GM18858 (cell line): ENCODE measurements around the gene ARHGEF11.
"Not testable (repeated sequence)": the region's sequence is repeated elsewhere in the genome, so short reads cannot be mapped to it uniquely, and the experiment has no call there.

Experiments
- ATAC-seq: cut with Tn5 transposase; IDR thresholded peaks from one replicate; pipeline ENCODE4 v1.9.1; 2021; ENCODE audit not compliant: unreplicated experiment

Gene ARHGEF11

GRCh38 chr1:157055729-157056128, 10.2 kb upstream of the ARHGEF11 start:
- not testable (repeated sequence) for ATAC-seq

GRCh38 chr1:157050836-157051235, 5.3 kb upstream of the ARHGEF11 start:
- no peak for ATAC-seq

DNA sequence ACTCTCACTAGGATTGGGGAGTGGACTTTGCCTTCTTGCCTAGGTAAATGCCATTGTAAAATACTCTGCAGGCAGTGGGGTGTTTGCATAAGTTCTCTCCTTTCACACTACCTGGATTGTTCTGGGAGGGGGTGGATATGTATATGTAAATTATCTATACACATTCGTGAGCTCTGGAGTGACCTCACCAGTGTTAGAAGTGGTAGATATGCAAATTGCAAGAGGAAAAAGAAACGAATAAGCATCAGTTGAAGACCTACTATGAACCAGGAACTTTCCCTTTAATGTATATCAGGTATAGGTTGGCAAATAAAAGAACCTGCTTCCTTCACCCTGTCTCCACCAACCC, 1.5 kb upstream of the ARHGEF11 start:
- ATAC-seq, result no peak

- ATAC-seq, result no peak
Measured at GRCh38 chr1:157044326-157044725, 1.2 kb downstream of the ARHGEF11 start.

GRCh38 chr1:157043685-157044084, 1.9 kb downstream of the ARHGEF11 start:
- no peak for ATAC-seq

GRCh38 chr1:157042846-157043245, 2.7 kb downstream of the ARHGEF11 start:
- no peak for ATAC-seq

DNA sequence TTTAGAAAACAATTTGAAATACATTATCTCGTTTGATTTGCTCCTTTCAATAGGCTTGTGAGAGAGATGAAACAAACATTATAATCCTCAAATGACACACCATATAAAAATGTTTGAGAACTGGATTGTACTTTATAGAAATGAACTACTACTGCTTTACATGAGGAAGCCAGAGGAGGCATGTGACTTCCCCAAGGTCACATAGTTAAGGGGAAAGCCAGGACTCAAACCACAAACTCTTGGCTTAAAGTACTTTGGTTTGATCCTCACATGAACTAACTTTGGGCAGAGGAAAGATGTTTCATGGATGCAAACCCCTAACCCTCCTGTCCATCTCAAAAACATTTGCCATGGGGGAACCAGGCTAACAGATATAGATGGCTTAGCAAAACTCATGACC, 4.7 kb downstream of the ARHGEF11 start:
- no peak for ATAC-seq

DNA sequence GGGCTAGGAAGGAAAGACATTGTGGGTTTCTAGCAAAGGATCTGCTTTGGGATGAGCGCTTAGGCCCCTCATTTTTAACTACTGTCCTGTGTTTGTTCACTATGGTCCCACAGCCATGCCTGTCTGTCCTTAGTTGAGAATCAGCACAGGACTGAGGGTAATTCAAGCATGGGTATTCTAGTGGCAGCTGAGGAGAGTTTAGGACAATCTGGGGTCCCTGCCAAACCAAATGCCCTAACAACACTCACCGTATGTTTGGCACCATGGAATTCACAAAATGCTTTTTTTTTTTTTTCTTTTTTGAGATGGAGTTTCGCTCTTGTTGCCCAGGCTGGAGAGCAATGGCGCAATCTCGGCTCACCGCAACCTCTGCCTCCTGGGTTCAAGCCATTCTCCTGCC, 10.4 kb downstream of the ARHGEF11 start:
- no peak for ATAC-seq

DNA sequence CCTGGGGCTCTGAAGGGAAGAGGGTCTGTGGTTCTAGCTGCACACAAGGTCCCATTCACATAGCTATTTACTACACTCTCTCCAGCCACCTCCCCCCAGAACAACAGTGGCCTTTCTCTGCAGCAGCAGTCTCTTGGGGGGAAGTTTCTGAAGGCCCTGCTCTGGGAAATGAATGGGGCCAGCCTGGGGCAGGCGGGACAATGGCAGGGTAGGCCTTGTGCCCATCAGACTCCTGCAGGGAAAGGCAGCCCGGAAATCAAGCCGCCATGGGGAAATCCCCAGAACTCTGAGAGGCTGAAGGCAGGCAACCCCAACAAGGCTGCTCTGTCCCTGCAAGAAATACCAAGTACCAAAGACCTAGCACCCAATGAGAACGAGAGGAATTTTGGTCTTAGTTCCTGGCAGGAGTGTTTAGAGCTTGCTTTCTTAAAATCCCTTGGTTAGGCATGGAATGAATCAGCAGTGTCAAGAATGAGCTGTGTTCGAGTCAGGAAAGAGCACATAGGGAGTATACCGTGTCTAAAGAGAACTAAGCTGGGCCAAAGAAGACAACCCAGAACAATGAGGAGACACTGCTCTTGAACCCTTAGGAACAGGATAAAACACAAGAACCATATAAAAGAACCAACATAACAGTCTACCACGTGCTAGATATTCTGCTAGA, 11.3 kb downstream of the ARHGEF11 start:
- ATAC-seq, result no peak

GRCh38 chr1:157033357-157033876, 12.1 kb downstream of the ARHGEF11 start:
- ATAC-seq, result no peak

DNA sequence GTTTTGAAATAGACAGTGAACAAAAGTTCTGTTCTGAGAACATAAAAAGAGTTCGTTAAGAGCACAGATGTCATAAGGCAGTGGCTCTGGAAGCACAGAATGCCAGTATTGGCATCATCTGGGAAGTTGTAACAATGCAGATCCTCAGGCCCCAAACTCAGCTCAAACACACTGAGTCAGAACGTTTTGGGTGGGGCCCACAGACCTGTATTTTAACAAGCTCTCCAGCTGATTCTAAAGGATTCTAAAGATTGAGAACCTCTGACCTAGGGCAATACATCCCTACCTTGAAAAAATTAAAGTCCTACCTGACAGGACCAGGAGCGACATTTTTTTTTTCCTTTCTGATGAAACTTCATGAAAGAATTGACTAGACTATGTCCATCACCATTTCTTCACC, 13.2 kb downstream of the ARHGEF11 start:
- ATAC-seq, result no peak

- no peak for ATAC-seq
Measured at GRCh38 chr1:157030728-157031127, 14.8 kb downstream of the ARHGEF11 start.

GRCh38 chr1:157028674-157029073, 16.9 kb downstream of the ARHGEF11 start:
- ATAC-seq, result no peak

GRCh38 chr1:157025856-157026255, 19.7 kb downstream of the ARHGEF11 start:
- ATAC-seq, result no peak

DNA sequence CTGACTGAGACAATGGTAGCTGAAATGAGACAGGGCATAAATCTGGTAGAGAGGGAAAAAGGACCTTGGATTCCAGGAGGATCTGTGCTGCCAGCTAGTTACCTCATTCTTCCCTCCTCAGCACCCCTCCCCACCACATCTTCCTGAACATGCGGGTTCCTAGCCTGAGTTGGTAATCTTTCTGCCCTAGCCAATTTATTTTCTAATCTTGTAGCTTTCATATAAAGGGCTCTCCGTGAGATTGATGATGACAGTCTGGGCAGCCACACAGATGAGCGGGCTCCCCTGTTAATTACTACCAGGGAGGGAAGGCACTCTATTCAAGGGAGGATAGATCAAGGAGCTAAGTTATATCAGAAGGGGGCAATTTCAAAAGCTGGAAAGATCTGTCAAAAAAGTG, 20.2 kb downstream of the ARHGEF11 start:
- no peak for ATAC-seq

- no peak for ATAC-seq
Measured at GRCh38 chr1:157021688-157022087, 23.9 kb downstream of the ARHGEF11 start.

DNA sequence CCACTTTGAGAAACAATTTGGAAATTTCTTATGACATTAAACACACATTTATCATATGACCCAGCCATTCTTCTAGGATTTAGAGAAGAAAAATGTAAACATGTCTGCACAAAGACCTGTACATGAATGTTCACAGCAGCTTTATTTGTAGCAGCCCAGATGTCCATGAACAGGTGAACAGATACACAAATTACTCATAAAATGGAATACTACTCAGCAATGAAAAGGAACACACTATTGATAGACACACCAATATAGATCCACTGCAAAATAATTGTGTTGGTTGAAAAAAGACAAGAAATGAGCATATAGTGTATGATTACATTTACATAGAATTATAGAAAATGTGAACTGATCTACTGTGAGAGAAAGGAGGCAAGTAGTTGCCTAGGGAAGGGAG, 26.1 kb downstream of the ARHGEF11 start:
- ATAC-seq, result no peak

DNA sequence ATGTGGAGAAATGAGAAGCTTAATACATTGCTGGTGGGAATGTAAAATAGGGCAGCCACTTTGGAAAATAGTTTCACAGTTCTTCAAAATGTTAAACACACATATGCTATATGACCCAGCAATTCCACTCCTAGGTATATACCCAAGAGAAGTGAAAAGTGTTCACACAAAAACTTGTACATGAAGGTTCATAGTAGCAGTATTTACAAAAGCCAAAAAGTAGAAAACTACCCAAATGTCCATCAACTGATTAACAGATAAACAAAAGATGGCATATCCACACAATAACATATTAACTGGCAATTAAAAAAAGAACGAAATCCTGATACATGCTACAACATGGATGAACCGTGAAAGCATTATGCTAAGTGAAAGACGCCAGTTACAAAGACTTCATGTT, 33.7 kb downstream of the ARHGEF11 start:
- no peak for ATAC-seq

GRCh38 chr1:157008502-157008901, 37.0 kb downstream of the ARHGEF11 start:
- ATAC-seq, result no peak

DNA sequence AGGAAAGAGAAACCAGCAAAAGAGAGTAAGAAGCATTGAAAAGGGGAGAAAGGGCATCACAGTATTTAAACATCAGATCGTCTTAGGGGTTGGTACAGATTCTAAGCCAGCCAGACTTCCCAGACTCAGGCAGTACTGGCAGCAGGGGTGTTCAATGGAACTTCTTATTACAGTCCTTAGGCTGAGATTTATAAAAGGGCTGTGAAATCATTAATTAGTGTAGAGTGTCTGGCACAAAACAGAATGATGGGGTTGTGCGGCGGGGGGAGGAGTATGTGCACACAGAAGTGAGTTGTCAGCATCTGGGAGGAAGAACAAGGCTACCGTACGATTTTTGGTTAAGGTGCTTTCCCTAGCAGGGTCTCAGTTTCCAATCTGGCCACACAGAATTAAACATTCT, 38.2 kb downstream of the ARHGEF11 start:
- no peak for ATAC-seq

DNA sequence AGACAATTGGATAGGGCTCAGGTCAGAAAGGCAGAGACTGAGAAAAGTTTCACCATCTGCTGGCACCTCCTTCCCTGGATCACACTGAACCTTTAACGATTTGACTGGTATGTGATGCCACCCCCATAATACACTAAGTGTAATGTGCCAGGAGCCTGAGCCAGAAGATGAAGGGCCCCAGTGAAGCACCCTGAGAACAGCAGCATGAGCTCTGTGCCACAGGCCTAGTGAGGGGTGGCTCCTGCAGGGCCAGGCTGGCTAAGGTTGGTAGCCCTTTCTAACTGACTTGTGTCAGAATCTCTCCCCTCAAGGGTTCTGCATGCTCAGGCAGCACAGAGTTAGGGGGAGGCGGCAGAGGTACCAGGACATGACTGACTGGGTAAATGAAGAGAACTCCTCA, 38.9 kb downstream of the ARHGEF11 start:
- no peak for ATAC-seq

- no peak for ATAC-seq
Measured at GRCh38 chr1:157005965-157006364, 39.6 kb downstream of the ARHGEF11 start.

DNA sequence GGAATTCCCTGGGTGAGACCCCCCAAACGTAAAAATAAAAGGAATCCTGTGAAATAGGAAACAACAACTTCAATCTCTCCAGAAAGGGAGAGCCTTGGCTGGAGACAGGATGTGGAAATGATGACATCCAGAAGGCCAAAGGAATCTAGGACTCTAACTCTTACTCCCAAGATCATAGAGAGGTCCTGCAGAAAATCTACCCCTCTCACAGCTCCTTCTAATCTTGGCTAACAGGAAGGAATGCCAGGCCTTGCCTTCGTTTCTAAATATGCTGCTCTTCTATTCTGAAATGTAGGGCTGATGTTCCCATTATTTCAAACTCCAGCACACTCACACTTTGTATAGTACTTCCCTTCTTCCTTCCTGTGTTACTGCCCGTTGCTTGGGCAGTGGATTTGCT, 40.7 kb downstream of the ARHGEF11 start:
- ATAC-seq, result no peak
